HEK293 (cell line): Measurements from ENCODE around the gene PDHX.

Source experiments
- CTCF ChIA-PET: fragments of 350-600 bp; formaldehyde crosslinking; extraction: SDS; loops from one replicate; lab custom pipeline; 2021; ENCODE audit warnings: antibody characterized with exemption; lab: Yijun Ruan, JAX
- POLR2A ChIA-PET: fragments of 300-600 bp; formaldehyde crosslinking; extraction: SDS; loops from one replicate; lab custom pipeline; 2020; ENCODE audit warnings: antibody characterized with exemption, inconsistent platforms; lab: Yijun Ruan, JAX
- H3K27ac ChIP-seq: fragments of 200-500 bp; sonication (Bioruptor generic); 2 replicates; pipeline ENCODE4 v1.5.1; 2014; ENCODE audit warnings: low read depth, low read length, control low read depth, inconsistent platforms; ENCODE audit errors: extremely low read depth
- H3K36me3 ChIP-seq, 2 experiments: fragments of 200-500 bp in 1 of 2; sonication (Bioruptor generic) in 1 of 2; 1 replicate in 1 of 2; 2 replicates in 1 of 2; pipeline ENCODE4 v1.5.1; 2014 to 2017; ENCODE audit warnings: inconsistent platforms in 2 of 2, low read length in 2 of 2; ENCODE audit not compliant: control insufficient read depth in 2 of 2, insufficient read depth in 1 of 2
- H3K4me1 ChIP-seq: fragments of 200-500 bp; sonication (Bioruptor generic); 2 replicates; pipeline ENCODE4 v1.5.1; 2014; ENCODE audit warnings: mild to moderate bottlenecking, low read length, inconsistent platforms; ENCODE audit not compliant: control insufficient read depth, insufficient read depth
- H3K4me3 ChIP-seq: 2 replicates; pipeline ENCODE4 v1.5.1; 2011; ENCODE audit warnings: low read depth, mild to moderate bottlenecking, control low read depth, low read length, moderate library complexity
- H3K9me3 ChIP-seq: fragments of 200-500 bp; sonication (Bioruptor generic); 2 replicates; pipeline ENCODE4 v1.5.1; 2014; ENCODE audit warnings: low read depth, low read length, inconsistent platforms; ENCODE audit not compliant: control insufficient read depth, insufficient read depth
- HOXC10 ChIP-seq: sonication (generic); formaldehyde crosslinking; IDR thresholded peaks from 2 replicates; pipeline ENCODE4 v1.8.1; 2023; ENCODE audit warnings: mild to moderate bottlenecking, missing genetic modification reagents
- IKZF3 ChIP-seq: fragments of 450-650 bp; IDR thresholded peaks from 2 replicates; pipeline ENCODE4 v1.5.0; 2018; ENCODE audit warnings: missing biosample characterization, mild to moderate bottlenecking, missing genetic modification characterization, moderate library complexity
- KLF16 ChIP-seq: fragments of 450-650 bp; formaldehyde crosslinking; IDR thresholded peaks from 2 replicates; pipeline ENCODE4 v1.5.1; 2017; ENCODE audit warnings: missing biosample characterization, missing genetic modification characterization
- KLF8 ChIP-seq: fragments of 450-650 bp; formaldehyde crosslinking; IDR thresholded peaks from 2 replicates; pipeline ENCODE4 v1.5.1; 2016; ENCODE audit warnings: missing biosample characterization, missing genetic modification characterization
- KLF9 ChIP-seq: fragments of 450-650 bp; formaldehyde crosslinking; IDR thresholded peaks from 2 replicates; pipeline ENCODE4 v1.5.1; 2016; ENCODE audit warnings: missing biosample characterization, missing genetic modification characterization, low read depth
- PRDM6 ChIP-seq: fragments of 450-650 bp; formaldehyde crosslinking; IDR thresholded peaks from 2 replicates; pipeline ENCODE4 v1.5.1; 2017; ENCODE audit warnings: missing biosample characterization, missing genetic modification characterization
- TRIM28 ChIP-seq: IDR thresholded peaks from 2 replicates; pipeline ENCODE4 v1.6.1; 2011; ENCODE audit warnings: low read length, control low read depth, borderline replicate concordance
- ZBTB10 ChIP-seq: fragments of 450-650 bp; formaldehyde crosslinking; IDR thresholded peaks from 2 replicates; pipeline ENCODE4 v1.5.1; 2016; ENCODE audit warnings: missing biosample characterization, missing genetic modification characterization
- ZBTB7A ChIP-seq: fragments of 450-650 bp; formaldehyde crosslinking; IDR thresholded peaks from 2 replicates; pipeline ENCODE4 v1.5.1; 2016; ENCODE audit warnings: low read depth, missing biosample characterization, missing genetic modification characterization
- ZNF112 ChIP-seq: fragments of 450-650 bp; formaldehyde crosslinking; IDR thresholded peaks from 2 replicates; pipeline ENCODE4 v1.5.0; 2017; ENCODE audit warnings: missing biosample characterization, missing genetic modification characterization
- ZNF140 ChIP-seq: fragments of 450-650 bp; formaldehyde crosslinking; IDR thresholded peaks from 2 replicates; pipeline ENCODE4 v1.5.1; 2016; ENCODE audit warnings: missing biosample characterization, missing genetic modification characterization
- ZNF157 ChIP-seq: fragments of 450-650 bp; formaldehyde crosslinking; IDR thresholded peaks from 2 replicates; pipeline ENCODE4 v1.5.1; 2016; ENCODE audit warnings: missing biosample characterization, missing genetic modification characterization
- ZNF174 ChIP-seq: fragments of 450-650 bp; formaldehyde crosslinking; IDR thresholded peaks from 2 replicates; pipeline ENCODE4 v1.5.0; 2017; ENCODE audit warnings: missing biosample characterization, mild to moderate bottlenecking, missing genetic modification characterization
- ZNF175 ChIP-seq: fragments of 450-650 bp; formaldehyde crosslinking; IDR thresholded peaks from 2 replicates; pipeline ENCODE4 v1.5.1; 2016; ENCODE audit warnings: missing biosample characterization, missing genetic modification characterization
- ZNF23 ChIP-seq: fragments of 450-650 bp; formaldehyde crosslinking; IDR thresholded peaks from 2 replicates; pipeline ENCODE4 v1.5.1; 2016; ENCODE audit warnings: missing biosample characterization, missing genetic modification characterization, borderline replicate concordance
- ZNF239 ChIP-seq: fragments of 450-650 bp; formaldehyde crosslinking; IDR thresholded peaks from 2 replicates; pipeline ENCODE4 v1.5.1; 2016; ENCODE audit warnings: missing biosample characterization, missing genetic modification characterization
- ZNF354C ChIP-seq: fragments of 450-650 bp; formaldehyde crosslinking; IDR thresholded peaks from 2 replicates; pipeline ENCODE4 v1.5.1; 2016; ENCODE audit warnings: missing biosample characterization, missing genetic modification characterization, low read depth, borderline replicate concordance
- ZNF394 ChIP-seq: fragments of 450-650 bp; formaldehyde crosslinking; IDR thresholded peaks from 2 replicates; pipeline ENCODE4 v1.5.1; 2016; ENCODE audit warnings: missing biosample characterization, missing genetic modification characterization, mild to moderate bottlenecking, moderate library complexity, borderline replicate concordance
- ZNF529 ChIP-seq: fragments of 450-650 bp; formaldehyde crosslinking; IDR thresholded peaks from 2 replicates; pipeline ENCODE4 v1.5.1; 2017; ENCODE audit warnings: missing genetic modification characterization, missing biosample characterization; ENCODE audit not compliant: insufficient replicate concordance
- ZNF610 ChIP-seq: fragments of 450-650 bp; formaldehyde crosslinking; IDR thresholded peaks from 2 replicates; pipeline ENCODE4 v1.5.1; 2016; ENCODE audit warnings: missing biosample characterization, missing genetic modification characterization, borderline replicate concordance
- ZNF645 ChIP-seq: fragments of 450-650 bp; formaldehyde crosslinking; IDR thresholded peaks from 2 replicates; pipeline ENCODE4; 2016; ENCODE audit warnings: missing biosample characterization, missing genetic modification characterization
- ZNF677 ChIP-seq: fragments of 450-650 bp; IDR thresholded peaks from 2 replicates; pipeline ENCODE4 v1.5.0; 2018; ENCODE audit warnings: missing biosample characterization, mild to moderate bottlenecking, missing genetic modification characterization, moderate library complexity
- ZNF843 ChIP-seq: fragments of 450-650 bp; formaldehyde crosslinking; IDR thresholded peaks from 2 replicates; pipeline ENCODE4 v1.5.1; 2016; ENCODE audit warnings: missing biosample characterization, missing genetic modification characterization
- ZSCAN16 ChIP-seq: fragments of 450-650 bp; formaldehyde crosslinking; IDR thresholded peaks from 2 replicates; pipeline ENCODE4 v1.5.1; 2016; ENCODE audit warnings: missing biosample characterization, missing genetic modification characterization
- ZXDB ChIP-seq: fragments of 450-650 bp; formaldehyde crosslinking; IDR thresholded peaks from 2 replicates; pipeline ENCODE4 v1.5.1; 2016; ENCODE audit warnings: missing biosample characterization, missing genetic modification characterization
- TF ChIP-seq, protein P1 (sequence below): fragments of 450-650 bp; formaldehyde crosslinking; optimal IDR thresholded peaks from 2 replicates; pipeline ENCODE3; 2016; ENCODE audit warnings: missing biosample characterization, mild to moderate bottlenecking, missing genetic modification characterization
- TF ChIP-seq, protein P2 (sequence below): fragments of 450-650 bp; formaldehyde crosslinking; IDR thresholded peaks from 2 replicates; pipeline ENCODE4 v1.5.1; 2016; ENCODE audit warnings: missing biosample characterization, missing genetic modification characterization, low read depth

Gene PDHX

GRCh38 chr11:35003186-35003585, 86.8 kb downstream of the PDHX start:
- ChIA-PET POLR2A (no interaction called here), CTCF (interaction anchor here (1.1 kb wide), 1 partner anchor 235 kb away, joined by 5 read pairs; no protein-coding TSS in a partner anchor)
- Histone ChIP-seq H3K27ac (no peak overlapping the region), H3K4me1 (no peaks in the 10 kb centered on the region), H3K9me3 (no peaks in the 10 kb centered on the region), H3K36me3 (no peaks in the 10 kb centered on the region), H3K4me3 (no peak overlapping the region)
- TF ChIP-seq ZNF610 = no peak
- TF ChIP-seq ZNF112 (tag by site-specific recombination) = no peak
- no peak for TF ChIP-seq ZNF239 (tag by site-specific recombination)
- TF ChIP-seq ZNF843 (tag by site-specific recombination) = no peak
- no peak for TF ChIP-seq HOXC10 (CRISPR knock-in tag)
- TF ChIP-seq ZNF23 = no peak
- TF ChIP-seq KLF16 = no peak
- no peak for TF ChIP-seq KLF8 (tag by site-specific recombination)
- no peak for TF ChIP-seq ZNF174
- no peak for TF ChIP-seq ZNF677 (tag by site-specific recombination)
- no peak for TF ChIP-seq ZNF140 (tag by site-specific recombination)
- no peak for TF ChIP-seq ZBTB7A (tag by site-specific recombination)
- no peak for TF ChIP-seq ZNF354C (tag by site-specific recombination)
- no peak for TF ChIP-seq ZNF157 (tag by site-specific recombination)
- no peak for TF ChIP-seq PRDM6
- TF ChIP-seq IKZF3 = no peak

GRCh38 chr11:35003658-35004057, 87.2 kb downstream of the PDHX start:
- ChIA-PET CTCF (no interaction called here), POLR2A (no interaction called here)
- Histone ChIP-seq H3K4me1 (no peaks in the 10 kb centered on the region), H3K36me3 (no peaks in the 10 kb centered on the region), H3K4me3 (no peak overlapping the region), H3K27ac (no peak overlapping the region), H3K9me3 (no peaks in the 10 kb centered on the region)
- TF ChIP-seq ZXDB (no peak), ZBTB10 (no peak), ZSCAN16 (tag by site-specific recombination) (no peak), ZNF645 (tag by site-specific recombination) (no peak), ZNF394 (tag by site-specific recombination) (no peak), ZNF175 (tag by site-specific recombination) (no peak), ZNF529 (tag by site-specific recombination) (no peak), KLF9 (tag by site-specific recombination) (no peak), TRIM28 (no peak)
- TF ChIP-seq, protein P1, sequence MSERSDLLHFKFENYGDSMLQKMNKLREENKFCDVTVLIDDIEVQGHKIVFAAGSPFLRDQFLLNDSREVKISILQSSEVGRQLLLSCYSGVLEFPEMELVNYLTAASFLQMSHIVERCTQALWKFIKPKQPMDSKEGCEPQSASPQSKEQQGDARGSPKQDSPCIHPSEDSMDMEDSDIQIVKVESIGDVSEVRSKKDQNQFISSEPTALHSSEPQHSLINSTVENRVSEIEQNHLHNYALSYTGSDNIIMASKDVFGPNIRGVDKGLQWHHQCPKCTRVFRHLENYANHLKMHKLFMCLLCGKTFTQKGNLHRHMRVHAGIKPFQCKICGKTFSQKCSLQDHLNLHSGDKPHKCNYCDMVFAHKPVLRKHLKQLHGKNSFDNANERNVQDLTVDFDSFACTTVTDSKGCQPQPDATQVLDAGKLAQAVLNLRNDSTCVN = no peak
- TF ChIP-seq, protein P2, sequence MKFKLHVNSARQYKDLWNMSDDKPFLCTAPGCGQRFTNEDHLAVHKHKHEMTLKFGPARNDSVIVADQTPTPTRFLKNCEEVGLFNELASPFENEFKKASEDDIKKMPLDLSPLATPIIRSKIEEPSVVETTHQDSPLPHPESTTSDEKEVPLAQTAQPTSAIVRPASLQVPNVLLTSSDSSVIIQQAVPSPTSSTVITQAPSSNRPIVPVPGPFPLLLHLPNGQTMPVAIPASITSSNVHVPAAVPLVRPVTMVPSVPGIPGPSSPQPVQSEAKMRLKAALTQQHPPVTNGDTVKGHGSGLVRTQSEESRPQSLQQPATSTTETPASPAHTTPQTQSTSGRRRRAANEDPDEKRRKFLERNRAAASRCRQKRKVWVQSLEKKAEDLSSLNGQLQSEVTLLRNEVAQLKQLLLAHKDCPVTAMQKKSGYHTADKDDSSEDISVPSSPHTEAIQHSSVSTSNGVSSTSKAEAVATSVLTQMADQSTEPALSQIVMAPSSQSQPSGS (tag by site-specific recombination) = no peak
